OCI-M2 (cell line): ENCODE data around the gene LY9.
"Not testable (repeated sequence)": the region's sequence is repeated elsewhere in the genome, so short reads cannot be mapped to it uniquely, and the experiment has no call there.

Experiments used
- DNase-seq: peaks from one replicate; lab custom pipeline; 2025; ENCODE audit not compliant: unreplicated experiment; lab: John Stamatoyannopoulos, UW

Gene LY9

DNA sequence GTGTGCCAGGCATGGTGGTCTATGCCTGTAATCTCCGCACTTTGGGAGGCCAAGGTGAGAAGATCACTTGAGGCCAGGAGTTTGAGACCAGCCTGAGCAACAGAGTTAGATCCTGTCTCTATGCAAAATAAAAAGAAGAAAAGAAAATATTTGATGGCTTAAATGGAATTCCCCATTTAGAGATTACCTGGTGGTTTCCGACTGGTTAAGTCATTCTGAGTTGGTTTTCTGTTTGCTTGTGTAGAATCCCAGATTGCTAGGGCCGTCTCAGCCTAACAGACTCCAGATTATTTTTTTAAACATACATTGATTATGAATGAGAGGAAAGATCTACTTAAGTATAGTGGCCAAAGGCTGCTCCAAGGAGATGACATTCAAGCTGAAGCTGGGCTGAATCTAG, 22.9 kb upstream of the LY9 start:
- no peak for DNase-seq

DNA sequence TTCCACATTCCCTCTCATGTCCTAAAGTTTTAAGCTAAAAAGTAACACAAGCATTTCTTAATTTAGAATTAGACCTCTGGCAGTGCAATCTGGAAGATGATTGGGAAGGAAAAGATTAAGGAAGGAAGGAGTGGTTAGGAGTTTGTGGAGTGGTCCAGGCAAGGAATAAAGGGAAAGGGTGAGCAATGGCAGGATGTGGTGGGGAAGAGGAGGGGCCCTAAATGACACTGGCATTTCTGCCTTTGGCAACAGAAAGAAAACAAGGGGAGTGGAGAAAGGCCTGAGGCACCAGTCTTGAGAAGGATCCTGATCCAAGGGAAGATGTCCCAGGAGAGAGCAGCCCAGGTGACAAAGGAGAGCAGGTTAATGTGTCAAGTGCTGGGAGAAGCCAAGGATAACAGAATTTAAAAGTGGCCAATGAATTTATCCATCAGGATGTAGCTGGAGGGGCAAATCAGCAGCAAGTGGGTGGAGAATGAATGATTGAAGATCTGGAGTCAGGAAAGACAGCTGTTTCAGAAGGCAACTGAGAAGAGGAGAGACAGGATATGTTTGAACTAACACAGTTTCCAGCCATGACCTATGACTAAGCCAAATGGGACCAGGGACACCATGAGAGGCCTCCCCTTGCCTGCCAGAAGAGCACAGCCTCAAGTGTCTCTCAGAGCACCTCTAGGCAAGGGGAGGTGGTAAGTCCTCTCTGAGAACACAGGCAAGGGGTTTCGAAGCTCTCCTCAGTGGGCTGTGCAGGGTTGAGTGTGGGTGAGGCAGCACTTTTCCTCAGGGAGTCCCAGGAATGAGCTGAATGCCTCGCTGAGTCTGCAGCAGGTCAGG, 20.9 kb upstream of the LY9 start:
- no peak for DNase-seq

DNA sequence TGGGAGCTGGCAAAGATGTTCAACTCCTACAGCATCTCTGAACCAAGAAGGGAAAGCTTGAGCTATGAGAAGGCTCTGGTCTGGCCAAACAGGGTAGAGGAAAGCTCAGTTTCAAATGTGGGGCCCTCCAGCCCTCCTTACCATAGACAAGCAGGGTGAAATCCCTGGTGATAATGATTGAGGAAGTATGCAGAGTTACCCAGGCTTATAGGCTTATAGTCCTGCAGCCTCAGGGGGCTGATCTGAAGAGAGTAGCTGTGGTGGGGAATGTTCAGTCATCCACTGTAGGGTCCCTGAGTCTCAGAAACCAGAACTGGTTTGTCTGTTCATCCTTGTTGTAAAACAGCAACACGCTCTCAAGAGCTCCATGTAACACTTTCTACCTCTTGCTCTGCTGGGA, 19.8 kb upstream of the LY9 start:
- DNase-seq, result no peak

DNA sequence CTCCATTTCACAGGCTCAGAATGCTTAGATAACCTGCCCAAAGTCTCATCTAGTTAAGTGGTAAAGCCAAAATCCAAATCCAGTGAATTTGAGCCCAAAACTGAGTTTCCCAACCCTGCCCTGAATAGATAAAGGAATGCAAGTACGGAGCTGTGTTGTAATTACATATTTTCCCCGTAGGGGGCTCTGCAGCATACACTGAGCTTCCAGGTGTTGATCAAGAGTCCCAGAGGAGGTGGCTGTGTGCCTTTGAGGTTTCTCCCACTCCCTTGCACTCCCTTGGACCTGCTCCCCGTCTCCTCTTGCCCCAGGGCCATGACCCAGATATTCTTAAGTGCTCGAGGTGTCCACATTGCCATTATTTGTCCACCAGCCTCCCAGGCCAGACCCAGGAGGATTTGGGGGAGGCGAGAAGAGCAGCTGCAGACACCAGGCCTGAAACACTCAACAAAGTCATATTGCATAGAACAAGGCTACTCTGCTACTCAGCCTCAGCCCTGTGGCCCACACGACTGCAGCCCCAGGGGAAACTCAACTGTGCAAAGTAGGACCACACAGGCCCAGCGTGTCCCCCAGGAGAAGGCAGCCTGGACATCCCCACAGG, 18.4 kb upstream of the LY9 start:
- no peak for DNase-seq

DNA sequence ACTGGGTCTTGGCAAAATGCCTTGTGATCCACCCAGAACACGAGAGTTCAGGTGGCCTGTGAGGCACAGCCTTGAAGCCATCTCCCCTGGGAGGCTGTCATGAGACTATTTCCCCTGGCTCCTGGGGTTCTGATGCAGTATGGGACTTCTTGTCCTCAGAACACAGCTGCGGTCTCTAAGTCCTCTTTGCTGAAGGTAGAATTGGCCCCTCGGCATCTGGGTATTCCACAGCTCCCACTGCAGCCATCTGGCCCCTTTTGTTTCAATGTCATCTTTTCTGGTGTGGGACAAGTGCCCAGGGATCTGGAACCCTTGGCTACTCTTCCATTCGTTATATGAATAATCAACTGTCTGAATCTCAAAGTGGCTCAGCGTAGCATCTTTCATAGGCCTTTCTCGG, 17.0 kb upstream of the LY9 start:
- no peak for DNase-seq

DNA sequence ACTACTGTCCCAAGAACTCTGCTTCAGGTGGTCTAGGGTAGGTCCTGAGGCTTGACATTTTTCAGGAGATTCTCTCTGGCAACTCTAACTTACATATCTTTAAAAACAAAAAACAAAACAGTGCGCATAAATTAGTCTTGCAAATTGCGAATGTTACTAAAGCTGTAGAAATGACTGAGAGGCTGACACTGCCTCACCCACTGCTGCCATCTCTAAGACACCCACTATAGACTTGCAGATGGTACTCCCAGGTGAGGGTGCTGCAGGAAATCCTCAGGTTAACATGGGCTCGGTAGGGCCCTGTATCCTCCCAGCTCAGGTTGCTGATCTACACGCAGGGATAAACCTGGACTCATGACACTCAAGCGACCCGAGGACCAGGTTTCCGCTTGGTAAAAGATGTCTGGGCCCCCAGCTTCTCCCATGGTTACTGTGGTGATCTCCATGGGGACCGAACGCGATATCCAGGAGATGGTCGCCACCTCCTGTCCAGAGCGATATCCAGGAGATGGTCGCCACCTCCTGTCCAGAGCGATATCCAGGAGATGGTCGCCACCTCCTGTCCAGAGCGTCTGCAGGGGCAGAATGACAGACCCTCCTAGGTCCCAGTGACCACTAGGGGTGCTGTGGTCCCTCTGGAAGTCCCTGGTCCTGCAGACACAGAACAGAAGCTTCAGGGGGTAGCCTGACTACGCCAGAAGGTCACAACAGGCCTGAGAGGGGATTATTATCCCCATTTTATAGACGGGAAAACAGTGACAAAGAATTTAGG, 16.2 kb upstream of the LY9 start:
- DNase-seq, result no peak

DNA sequence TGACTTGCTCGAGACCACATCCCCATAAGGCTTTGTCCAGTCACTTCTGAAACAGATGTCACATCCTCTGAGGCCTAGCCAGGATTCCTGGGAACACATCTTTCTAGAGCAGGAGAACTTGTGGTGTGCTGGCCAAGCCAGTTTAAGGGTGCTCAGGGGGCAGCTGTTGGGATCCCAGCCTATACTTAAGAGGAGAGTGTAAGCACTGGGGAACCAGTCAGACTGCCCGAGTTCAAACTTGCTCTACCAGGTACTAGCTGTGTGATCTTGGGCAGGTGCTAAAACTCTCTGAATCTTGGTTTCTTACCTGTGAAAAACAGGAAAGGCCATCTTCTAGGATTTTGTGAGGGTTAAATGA, 15.6 kb upstream of the LY9 start:
- DNase-seq, result no peak

DNA sequence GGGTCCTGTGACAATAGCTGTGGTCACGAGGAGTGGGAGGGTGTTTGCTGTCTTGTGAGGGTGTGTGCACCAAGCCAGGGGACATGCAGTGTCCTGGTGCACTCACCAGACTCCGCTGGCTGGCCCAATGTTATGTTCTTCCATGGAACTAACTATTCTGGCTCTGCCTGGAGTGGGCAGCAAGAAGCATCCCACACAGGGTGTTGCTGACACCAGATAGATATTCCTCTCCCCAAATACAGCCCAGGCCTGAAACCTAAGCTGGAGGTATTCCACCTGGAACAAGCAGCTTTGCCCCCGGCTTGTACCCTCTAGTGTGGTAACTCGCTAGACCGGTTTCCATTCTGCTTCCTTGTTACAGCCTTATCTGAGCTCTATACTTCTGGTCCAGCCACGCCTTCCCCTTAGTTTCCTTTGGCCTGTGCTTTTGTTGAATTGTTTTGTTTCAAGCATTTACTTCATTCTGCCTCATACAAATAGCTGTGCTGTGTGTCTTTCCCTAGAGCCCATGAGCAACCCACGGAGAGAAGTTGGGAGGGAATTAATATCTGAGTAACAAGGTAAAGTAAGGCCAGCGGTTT, 14.7 kb upstream of the LY9 start:
- DNase-seq, result no peak

DNA sequence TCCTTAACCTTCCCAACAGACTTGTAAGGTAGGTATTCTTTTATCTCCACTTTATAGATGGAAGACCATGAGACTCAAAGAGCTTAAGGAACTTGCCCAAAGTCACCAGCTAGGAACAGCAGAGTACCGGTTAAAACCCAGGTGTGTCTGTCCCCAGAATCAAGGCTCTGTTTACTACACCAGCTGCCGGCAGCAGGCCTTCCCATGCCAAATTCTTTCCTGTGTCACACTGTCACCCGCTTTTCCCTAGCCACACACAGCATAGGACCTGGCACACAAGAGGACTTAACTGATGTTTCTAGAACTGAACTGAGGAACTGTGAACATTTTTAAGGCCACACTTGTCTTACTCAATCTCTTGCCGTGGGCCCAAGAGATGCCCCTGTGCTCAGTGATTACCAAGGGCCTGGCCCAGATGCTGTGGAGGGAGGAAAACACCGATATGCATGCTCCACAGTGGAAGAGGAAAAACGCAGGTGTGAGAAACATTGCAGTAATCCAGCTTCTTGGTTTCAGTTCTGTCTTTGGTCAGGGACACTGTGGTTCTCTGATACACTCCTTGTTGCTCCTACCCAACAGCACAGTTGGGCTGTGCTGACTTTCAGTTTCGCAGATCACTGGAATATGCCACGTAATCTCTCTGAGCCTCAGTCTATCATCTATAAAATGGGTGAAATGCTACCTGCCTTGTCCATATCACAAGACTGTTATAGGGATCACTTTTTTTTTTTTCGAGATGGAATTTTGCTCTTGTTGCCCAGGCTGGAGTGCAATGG, 13.9 kb upstream of the LY9 start:
- no peak for DNase-seq

DNA sequence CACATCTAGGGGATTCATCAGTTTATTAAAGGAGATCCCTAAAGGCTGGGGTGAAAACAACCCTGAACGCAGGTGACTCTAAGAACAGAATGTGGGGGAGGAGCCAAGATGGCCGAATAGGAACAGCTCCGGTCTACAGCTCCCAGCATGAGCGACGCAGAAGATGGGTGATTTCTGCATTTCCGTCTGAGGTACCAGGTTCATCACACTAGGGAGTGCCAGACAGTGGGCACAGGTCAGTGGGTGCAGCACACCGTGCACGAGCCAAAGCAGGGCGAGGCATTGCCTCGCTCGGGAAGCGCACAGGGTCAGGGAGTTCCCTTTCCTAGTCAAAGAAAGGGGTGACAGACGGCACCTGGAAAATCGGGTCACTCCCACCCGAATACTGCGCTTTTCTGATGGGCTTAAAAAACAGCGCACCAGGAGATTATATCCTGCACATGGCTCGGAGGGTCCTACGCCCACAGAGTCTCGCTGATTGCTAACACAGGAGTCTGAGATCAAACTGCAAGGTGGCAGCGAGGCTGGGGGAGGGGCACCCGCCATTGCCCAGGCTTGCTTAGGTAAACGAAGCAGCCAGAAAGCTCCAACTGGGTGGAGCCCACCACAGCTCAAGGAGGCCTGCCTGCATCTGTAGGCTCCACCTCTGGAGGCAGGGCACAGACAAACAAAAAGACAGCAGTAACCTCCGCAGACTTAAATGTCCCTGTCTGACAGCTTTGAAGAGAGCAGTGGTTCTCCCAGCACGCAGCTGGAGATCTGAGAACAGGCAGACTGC, 12.8 kb upstream of the LY9 start:
- DNase-seq, result not testable (repeated sequence)

DNA sequence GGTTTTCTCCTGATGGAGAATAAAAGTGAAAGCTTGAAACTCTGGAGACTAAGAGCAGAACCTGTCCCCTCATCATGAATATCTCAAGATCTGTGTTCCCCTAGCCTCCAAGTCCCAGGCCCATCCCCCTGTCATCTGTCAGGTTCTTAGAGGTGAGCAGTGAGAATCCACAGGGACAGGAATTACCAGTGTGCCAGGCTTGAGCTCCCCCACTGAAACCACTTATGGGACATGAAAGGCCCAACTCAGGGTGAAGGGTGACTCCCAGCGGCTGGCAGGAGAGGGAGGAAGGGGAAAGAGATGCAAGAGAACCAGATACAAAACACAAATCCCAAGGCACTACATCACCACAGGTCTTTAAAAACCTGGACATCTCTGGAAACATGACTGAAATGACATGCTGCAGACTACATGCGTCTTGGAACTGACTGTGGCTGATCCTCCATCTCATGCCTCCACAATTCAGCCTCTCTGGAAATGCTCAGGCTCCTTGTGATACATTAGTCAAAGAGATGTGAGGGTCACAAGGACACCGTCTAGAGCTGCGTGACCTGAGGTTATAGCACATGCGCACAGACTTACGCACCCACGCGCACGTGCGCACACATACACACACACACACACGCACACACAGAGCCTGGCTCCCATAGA, 6.8 kb upstream of the LY9 start:
- DNase-seq, result no peak

DNA sequence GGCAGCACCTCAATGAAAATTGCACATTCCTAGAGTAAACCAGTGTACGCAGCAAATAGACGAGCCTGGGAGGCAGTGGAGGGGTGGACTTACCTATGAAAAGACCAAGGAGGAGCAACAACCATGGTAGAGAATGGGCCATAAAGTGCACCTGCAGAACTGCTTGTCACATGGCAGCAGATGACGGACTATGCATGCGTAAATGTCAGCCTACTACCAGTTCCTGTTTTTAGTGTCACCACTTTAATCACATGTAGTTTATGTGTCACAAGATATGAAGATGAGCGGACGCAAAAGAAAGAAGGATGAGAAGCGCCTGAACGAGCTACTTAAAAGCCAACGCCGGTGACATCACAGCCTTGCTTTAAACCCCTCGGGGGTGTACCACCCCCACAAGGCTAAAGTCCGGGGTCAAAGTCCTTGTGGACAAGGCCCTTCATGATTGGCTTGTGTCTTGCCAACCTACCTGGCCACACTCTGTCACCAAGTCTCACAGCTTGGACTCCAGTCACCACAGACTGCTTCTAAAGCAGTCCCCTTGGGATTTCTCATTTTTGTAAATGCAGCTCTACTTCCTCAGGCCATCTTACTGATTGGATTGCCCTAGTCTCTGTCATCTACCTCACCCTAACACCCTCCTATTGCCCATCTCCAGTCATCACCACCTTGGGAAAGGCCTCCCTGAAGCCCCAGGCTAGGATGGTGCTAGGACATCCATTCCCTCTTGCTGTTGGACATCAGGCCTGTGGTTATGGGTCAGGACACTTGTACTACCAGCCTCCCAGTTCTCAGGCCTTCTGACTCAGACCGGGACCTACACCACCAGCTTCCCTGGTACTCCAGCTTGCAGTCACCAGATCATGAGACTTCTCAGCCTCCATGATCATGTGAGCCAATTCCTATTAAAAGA, 6.0 kb upstream of the LY9 start:
- no peak for DNase-seq

DNA sequence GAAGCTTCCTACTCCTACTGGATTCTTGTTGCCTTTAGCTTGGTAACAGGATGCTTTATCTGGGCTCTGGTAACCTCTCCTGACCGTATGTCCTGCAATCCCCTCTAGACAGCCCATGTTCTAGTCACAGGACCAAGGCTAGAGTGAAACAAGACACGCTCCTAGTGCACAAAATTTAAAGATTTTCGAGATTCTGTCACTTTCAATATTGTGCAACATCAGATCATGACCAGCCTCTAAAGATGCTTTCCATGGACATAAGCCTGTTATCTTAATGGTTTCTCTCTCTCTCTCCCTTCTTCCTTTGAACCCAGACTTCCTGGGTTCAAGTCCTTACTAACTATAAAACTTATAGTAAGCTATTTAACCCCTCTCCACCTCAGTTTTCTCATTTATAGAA, 1.6 kb upstream of the LY9 start:
- DNase-seq, result no peak

DNA sequence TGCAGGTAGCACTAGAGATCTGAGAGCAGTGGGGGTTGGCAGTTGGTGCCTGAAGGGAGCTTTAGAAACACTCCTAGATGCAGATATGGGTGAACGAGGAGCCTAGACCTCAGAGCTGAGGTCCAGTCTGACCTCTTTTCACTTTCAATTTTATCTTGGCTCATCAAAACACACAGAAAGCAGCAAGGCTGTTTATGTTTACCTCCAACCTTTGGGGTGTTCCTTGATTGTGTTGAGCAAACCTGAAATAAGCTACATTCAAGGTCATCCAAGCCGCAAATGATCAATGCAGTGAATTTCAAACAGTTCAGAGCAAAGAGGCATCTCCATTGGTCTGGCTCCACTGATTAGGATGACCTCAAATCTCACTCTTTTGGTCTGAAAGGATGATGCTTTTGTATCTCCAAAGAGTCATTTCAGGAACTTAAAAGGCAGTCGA, 1.3 kb downstream of the LY9 start:
- DNase-seq, result no peak

DNA sequence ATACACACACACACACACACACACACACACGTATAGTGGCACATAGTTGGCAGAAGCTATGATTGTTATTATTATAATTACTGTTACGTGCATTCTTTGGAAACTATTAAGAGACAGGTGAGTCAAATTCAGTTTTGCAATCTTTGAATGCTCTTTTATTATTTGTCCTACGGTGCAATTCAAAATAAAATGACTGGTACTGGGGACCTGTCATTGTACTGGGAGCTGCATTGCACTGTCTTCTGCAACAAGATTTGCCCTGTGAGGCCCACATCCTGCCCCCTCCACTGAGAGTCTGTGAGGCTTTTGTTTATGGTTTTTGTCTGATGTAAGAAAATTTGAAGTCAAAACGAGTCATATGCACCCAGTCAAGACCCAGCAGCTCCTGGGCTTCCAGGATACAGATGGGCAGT, 1.9 kb downstream of the LY9 start:
- DNase-seq, result no peak

DNA sequence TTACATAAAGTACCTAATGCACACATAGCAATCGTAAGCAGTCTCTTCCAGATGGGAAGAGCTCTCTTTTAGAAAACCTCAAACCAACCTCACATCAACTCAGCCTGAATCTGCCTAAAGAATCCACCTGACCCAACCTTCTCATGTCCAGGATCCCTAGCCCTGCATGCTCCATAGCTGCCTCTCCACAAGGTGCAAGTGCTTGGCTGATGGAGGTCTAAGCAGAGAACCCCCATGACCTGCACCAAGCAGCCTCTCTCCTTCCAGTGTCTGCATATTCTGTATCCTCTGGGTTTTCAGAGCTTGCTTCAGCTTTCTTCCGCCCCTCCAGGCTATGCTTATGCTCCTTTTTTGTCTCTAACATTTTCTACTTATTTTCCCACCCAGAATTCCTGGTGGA, 2.5 kb downstream of the LY9 start:
- no peak for DNase-seq

DNA sequence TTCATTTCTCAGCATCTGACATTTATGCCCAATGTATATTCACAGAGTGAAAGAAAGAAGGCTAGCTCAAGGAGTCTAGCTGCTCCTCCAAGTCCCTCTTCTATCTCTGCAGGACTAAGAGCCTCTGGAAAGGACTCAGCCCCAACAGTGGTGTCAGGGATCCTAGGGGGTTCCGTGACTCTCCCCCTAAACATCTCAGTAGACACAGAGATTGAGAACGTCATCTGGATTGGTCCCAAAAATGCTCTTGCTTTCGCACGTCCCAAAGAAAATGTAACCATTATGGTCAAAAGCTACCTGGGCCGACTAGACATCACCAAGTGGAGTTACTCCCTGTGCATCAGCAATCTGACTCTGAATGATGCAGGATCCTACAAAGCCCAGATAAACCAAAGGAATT, 3.7 kb downstream of the LY9 start:
- DNase-seq, result no peak

DNA sequence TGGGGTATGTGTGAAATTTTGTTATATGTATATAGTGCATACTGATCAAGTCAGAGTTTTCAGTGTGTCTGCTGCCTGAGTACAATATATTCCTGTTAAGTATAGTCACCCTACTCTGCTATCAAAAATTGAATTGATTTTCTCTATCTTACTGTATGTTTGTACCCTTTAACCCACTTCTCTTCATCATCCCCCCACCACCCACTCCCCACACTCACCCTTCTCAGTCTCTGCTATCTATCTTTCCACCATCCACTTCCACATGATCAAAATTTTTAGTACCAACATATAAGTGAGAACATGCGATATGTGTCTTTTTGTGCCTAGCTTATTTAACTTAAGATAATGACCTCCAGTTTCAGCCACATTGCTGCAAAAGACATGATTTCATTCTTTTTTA, 4.2 kb downstream of the LY9 start:
- no peak for DNase-seq
